Erythroblast (primary cell): Measurements from ENCODE around the gene AOPEP.

Experiments
- GATA1 ChIP-seq: IDR thresholded peaks from 2 replicates; pipeline ENCODE4 v1.6.1; 2011; ENCODE audit warnings: low read depth, mild to moderate bottlenecking, control low read depth, low read length, moderate library complexity
- POLR2A ChIP-seq: IDR thresholded peaks from 2 replicates; pipeline ENCODE4 v1.6.1; 2011; ENCODE audit warnings: mild to moderate bottlenecking, low read length

DNA sequence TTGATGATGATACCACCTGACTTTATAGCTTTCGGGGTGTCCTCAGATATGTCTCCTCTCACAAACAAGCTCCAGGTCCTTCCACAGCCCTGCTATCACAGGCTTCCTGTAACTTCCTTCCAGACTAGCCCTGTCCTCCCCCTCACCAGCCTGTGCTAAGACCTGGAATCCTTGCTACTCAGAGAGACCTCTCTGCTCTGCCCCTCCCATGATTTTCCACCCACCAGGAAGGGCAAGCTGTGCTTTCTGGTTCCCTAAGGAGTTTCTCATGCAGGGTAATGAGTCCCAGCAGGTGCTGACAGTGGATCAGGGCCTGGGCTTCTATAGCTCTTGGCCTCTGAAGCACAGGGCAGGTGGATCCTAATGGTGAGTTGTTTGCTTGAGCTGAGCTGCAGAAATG is 86.9 kb downstream of the AOPEP start:
- no peak for TF ChIP-seq POLR2A
- no peak for TF ChIP-seq GATA1
